Activated CD4-positive, CD25-positive, alpha-beta regulatory T cell treated with anti-CD3 and anti-CD28 coated beads, Interleukin-2, amount 50 U/mL, for 72 hours (primary cell): ENCODE data around the gene SYNPO.

Source experiments
- DNase-seq: peaks from one replicate; pipeline ENCODE4 v3.0.0; 2021

Gene SYNPO

GRCh38 chr5:150660108-150660831 lies 19.8 kb downstream of the SYNPO start:
- DNase-seq: no peak

GRCh38 chr5:150661086-150661485 lies 20.6 kb downstream of the SYNPO start, which contains the start of gene MYOZ3:
TSS of gene MYOZ3 (plus strand) at chr5:150661251. CDS start at chr5:150662942, 1,691 bp downstream.
- DNase-seq: no peak

- DNase-seq: no peak
Measured at GRCh38 chr5:150661821-150662596, 21.5 kb downstream of the SYNPO start.

GRCh38 chr5:150662731-150663516 lies 22.5 kb downstream of the SYNPO start:
- no peak for DNase-seq

GRCh38 chr5:150663936-150664335 lies 23.5 kb downstream of the SYNPO start:
- no peak for DNase-seq

- no peak for DNase-seq
Measured at GRCh38 chr5:150665044-150665443, 24.6 kb downstream of the SYNPO start.

- no peak for DNase-seq
Measured at GRCh38 chr5:150670275-150670947, 30.0 kb downstream of the SYNPO start.

- no peak for DNase-seq
Measured at GRCh38 chr5:150670948-150671310, 30.5 kb downstream of the SYNPO start.

- DNase-seq: no peak
Measured at GRCh38 chr5:150671509-150672236, 31.2 kb downstream of the SYNPO start.

- no peak for DNase-seq
Measured at GRCh38 chr5:150672237-150672883, 31.9 kb downstream of the SYNPO start.

- DNase-seq: no peak
Measured at GRCh38 chr5:150672884-150673275, 32.4 kb downstream of the SYNPO start.

- DNase-seq: no peak
Measured at GRCh38 chr5:150674341-150674821, 33.9 kb downstream of the SYNPO start.

- DNase-seq: no peak
Measured at GRCh38 chr5:150675069-150675468, 34.6 kb downstream of the SYNPO start.

GRCh38 chr5:150676578-150676977 lies 36.1 kb downstream of the SYNPO start:
- DNase-seq: no peak

- no peak for DNase-seq
Measured at GRCh38 chr5:150689120-150689519, 48.7 kb downstream of the SYNPO start.

- DNase-seq: no peak
Measured at GRCh38 chr5:150690760-150691159, 50.3 kb downstream of the SYNPO start.

GRCh38 chr5:150692276-150692675 lies 51.8 kb downstream of the SYNPO start:
- no peak for DNase-seq

- DNase-seq: no peak
Measured at GRCh38 chr5:150694612-150695011, 54.2 kb downstream of the SYNPO start.

GRCh38 chr5:150700246-150700593 lies 59.8 kb downstream of the SYNPO start:
- DNase-seq: no peak

GRCh38 chr5:150700594-150701377 lies 60.3 kb downstream of the SYNPO start, which contains the start of gene RBM22:
TSS of gene RBM22 (minus strand) at chr5:150701062. CDS start at chr5:150700985, 77 bp downstream.
- peak; percentile 85 for DNase-seq

- DNase-seq: no peak
Measured at GRCh38 chr5:150703762-150704161, 63.3 kb downstream of the SYNPO start.
